ENCODE measurements around the gene TIMM50. TPM values are rescaled to one million over a fixed set of nuclear protein-coding genes. Genes with fewer than 3 reads are reported as not detected.

TIMM50 gene
- polyA plus RNA-seq, 1 of the 3 experiments (the other 2 are of a cell fraction): 98.1 TPM

DNA sequence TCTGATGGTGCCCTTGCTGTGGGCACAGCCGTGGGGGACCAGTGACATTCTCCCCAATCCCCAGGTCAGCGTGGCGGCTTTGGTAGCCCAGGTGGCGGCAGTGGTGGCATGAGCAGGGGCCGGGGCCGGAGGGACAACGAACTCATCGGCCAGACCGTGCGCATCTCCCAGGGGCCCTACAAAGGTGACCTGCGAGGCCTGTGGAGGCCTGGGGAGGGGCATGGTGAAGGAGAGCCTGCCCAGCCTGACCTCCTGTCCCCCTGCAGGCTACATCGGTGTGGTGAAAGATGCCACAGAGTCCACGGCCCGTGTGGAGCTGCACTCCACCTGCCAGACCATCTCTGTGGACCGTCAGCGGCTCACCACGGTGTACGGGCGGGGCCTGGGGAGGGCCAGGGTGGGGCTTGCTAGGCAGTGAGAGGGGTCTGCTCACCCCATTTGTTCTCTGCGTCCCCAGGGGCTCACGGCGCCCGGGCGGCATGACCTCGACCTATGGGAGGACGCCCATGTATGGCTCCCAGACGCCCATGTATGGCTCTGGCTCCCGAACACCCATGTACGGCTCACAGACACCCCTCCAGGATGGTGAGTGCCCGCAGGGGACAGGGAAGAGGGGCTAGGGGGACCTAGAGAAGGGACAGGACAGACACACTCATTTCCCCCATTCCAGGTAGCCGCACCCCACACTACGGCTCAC lies 7.7 kb upstream of the TIMM50 start:
- ChIA-PET POLR2A (no interaction called here), CTCF (interaction anchor here (1.2 to 3.1 kb wide), 7 partner anchors 10 to 58 kb away, joined by 5 to 17 read pairs (median 9); partner anchors contain the start of gene SELENOV)
- H3K4me2 ChIP-seq: no peak overlapping the region
- H3K9me2 ChIP-seq: no peaks in the 10 kb centered on the region
- no peaks in the 10 kb centered on the region for H3K9me3 ChIP-seq
- 94% methylated on average over 13 of the region's 32 CpGs for WGBS (ENCODE audit: low lambda C conversion rate)
- peaks cover 7% of the 10 kb centered on the region for H3F3A ChIP-seq (replicated peaks; ENCODE audit: insufficient read depth)
- DNase-seq: no peak
- peaks cover 13 to 72% of the 10 kb centered on the region in 2 experiments for H3K36me3 ChIP-seq (replicated peaks in 1 of 2; ENCODE audit: control insufficient read depth in 1 of 2, insufficient read depth in 2 of 2, low read length in 1 of 2)
- H4K20me1 ChIP-seq (ENCODE audit: insufficient read depth): no peaks in the 10 kb centered on the region
- H3K27me3 ChIP-seq (ENCODE audit: insufficient read depth): no peaks in the 10 kb centered on the region
- no peak for TF ChIP-seq RXRA (IDR thresholded peaks at IDR 0.05; ENCODE audit: borderline replicate concordance, low read depth)
- TF ChIP-seq FOSL2 (IDR thresholded peaks at IDR 0.05; ENCODE audit: borderline replicate concordance, low read depth): no peak
- TF ChIP-seq FOXM1 (IDR thresholded peaks at IDR 0.05; ENCODE audit: low read depth): no peak
- TF ChIP-seq, protein P1, sequence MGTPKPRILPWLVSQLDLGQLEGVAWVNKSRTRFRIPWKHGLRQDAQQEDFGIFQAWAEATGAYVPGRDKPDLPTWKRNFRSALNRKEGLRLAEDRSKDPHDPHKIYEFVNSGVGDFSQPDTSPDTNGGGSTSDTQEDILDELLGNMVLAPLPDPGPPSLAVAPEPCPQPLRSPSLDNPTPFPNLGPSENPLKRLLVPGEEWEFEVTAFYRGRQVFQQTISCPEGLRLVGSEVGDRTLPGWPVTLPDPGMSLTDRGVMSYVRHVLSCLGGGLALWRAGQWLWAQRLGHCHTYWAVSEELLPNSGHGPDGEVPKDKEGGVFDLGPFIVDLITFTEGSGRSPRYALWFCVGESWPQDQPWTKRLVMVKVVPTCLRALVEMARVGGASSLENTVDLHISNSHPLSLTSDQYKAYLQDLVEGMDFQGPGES (IDR thresholded peaks at IDR 0.05; ENCODE audit: low read depth, low read length): no peak
- TF ChIP-seq, protein P2, sequence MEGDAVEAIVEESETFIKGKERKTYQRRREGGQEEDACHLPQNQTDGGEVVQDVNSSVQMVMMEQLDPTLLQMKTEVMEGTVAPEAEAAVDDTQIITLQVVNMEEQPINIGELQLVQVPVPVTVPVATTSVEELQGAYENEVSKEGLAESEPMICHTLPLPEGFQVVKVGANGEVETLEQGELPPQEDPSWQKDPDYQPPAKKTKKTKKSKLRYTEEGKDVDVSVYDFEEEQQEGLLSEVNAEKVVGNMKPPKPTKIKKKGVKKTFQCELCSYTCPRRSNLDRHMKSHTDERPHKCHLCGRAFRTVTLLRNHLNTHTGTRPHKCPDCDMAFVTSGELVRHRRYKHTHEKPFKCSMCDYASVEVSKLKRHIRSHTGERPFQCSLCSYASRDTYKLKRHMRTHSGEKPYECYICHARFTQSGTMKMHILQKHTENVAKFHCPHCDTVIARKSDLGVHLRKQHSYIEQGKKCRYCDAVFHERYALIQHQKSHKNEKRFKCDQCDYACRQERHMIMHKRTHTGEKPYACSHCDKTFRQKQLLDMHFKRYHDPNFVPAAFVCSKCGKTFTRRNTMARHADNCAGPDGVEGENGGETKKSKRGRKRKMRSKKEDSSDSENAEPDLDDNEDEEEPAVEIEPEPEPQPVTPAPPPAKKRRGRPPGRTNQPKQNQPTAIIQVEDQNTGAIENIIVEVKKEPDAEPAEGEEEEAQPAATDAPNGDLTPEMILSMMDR (IDR thresholded peaks at IDR 0.05): no peak
- TF ChIP-seq, protein P3, sequence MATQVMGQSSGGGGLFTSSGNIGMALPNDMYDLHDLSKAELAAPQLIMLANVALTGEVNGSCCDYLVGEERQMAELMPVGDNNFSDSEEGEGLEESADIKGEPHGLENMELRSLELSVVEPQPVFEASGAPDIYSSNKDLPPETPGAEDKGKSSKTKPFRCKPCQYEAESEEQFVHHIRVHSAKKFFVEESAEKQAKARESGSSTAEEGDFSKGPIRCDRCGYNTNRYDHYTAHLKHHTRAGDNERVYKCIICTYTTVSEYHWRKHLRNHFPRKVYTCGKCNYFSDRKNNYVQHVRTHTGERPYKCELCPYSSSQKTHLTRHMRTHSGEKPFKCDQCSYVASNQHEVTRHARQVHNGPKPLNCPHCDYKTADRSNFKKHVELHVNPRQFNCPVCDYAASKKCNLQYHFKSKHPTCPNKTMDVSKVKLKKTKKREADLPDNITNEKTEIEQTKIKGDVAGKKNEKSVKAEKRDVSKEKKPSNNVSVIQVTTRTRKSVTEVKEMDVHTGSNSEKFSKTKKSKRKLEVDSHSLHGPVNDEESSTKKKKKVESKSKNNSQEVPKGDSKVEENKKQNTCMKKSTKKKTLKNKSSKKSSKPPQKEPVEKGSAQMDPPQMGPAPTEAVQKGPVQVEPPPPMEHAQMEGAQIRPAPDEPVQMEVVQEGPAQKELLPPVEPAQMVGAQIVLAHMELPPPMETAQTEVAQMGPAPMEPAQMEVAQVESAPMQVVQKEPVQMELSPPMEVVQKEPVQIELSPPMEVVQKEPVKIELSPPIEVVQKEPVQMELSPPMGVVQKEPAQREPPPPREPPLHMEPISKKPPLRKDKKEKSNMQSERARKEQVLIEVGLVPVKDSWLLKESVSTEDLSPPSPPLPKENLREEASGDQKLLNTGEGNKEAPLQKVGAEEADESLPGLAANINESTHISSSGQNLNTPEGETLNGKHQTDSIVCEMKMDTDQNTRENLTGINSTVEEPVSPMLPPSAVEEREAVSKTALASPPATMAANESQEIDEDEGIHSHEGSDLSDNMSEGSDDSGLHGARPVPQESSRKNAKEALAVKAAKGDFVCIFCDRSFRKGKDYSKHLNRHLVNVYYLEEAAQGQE (IDR thresholded peaks at IDR 0.05; ENCODE audit: low read depth, low read length): no peak
- TF ChIP-seq NFIC (IDR thresholded peaks at IDR 0.05; ENCODE audit: borderline replicate concordance): no peak
- no peak for TF ChIP-seq TAF1 (IDR thresholded peaks at IDR 0.05; ENCODE audit: borderline replicate concordance, low read depth, low read length)
- TF ChIP-seq GABPA (IDR thresholded peaks at IDR 0.05; ENCODE audit: low read depth): no peak
- no peak for TF ChIP-seq EP300 (IDR thresholded peaks at IDR 0.05; ENCODE audit: borderline replicate concordance in 1 of 2, low read depth in 1 of 2, low read length in 1 of 2)
- TF ChIP-seq SIN3A (IDR thresholded peaks at IDR 0.05; ENCODE audit: borderline replicate concordance, low read depth, low read length): no peak
- no peak for TF ChIP-seq EZH2phosphoT487 (IDR thresholded peaks at IDR 0.05; ENCODE audit: borderline replicate concordance, low read depth)
- TF ChIP-seq, protein P4, sequence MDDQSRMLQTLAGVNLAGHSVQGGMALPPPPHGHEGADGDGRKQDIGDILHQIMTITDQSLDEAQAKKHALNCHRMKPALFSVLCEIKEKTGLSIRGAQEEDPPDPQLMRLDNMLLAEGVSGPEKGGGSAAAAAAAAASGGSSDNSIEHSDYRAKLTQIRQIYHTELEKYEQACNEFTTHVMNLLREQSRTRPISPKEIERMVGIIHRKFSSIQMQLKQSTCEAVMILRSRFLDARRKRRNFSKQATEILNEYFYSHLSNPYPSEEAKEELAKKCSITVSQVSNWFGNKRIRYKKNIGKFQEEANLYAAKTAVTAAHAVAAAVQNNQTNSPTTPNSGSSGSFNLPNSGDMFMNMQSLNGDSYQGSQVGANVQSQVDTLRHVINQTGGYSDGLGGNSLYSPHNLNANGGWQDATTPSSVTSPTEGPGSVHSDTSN (IDR thresholded peaks at IDR 0.05): no peak
- TF ChIP-seq, protein P5, sequence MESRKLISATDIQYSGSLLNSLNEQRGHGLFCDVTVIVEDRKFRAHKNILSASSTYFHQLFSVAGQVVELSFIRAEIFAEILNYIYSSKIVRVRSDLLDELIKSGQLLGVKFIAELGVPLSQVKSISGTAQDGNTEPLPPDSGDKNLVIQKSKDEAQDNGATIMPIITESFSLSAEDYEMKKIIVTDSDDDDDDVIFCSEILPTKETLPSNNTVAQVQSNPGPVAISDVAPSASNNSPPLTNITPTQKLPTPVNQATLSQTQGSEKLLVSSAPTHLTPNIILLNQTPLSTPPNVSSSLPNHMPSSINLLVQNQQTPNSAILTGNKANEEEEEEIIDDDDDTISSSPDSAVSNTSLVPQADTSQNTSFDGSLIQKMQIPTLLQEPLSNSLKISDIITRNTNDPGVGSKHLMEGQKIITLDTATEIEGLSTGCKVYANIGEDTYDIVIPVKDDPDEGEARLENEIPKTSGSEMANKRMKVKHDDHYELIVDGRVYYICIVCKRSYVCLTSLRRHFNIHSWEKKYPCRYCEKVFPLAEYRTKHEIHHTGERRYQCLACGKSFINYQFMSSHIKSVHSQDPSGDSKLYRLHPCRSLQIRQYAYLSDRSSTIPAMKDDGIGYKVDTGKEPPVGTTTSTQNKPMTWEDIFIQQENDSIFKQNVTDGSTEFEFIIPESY (IDR thresholded peaks at IDR 0.05; ENCODE audit: borderline replicate concordance, low read depth): no peak
- no peak for TF ChIP-seq CHD2 (IDR thresholded peaks at IDR 0.05; ENCODE audit: low read length, partially characterized antibody)
- no peak for TF ChIP-seq GATA2 (CRISPR knock-in tag; IDR thresholded peaks at IDR 0.05)
- TF ChIP-seq, protein P6, sequence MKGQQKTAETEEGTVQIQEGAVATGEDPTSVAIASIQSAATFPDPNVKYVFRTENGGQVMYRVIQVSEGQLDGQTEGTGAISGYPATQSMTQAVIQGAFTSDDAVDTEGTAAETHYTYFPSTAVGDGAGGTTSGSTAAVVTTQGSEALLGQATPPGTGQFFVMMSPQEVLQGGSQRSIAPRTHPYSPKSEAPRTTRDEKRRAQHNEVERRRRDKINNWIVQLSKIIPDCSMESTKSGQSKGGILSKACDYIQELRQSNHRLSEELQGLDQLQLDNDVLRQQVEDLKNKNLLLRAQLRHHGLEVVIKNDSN (IDR thresholded peaks at IDR 0.05; ENCODE audit: borderline replicate concordance, low read depth): no peak
- no peak overlapping the region for H2AFZ ChIP-seq (ENCODE audit: low read depth)
- no peak overlapping the region for H3K4me3 ChIP-seq (ENCODE audit: low read depth in 2 of 2, low read length in 1 of 2)
- H3K27ac ChIP-seq (ENCODE audit: low read depth in 2 of 2, low read length in 1 of 2): no peak overlapping the region
- no peaks in the 10 kb centered on the region for H3K79me2 ChIP-seq (ENCODE audit: insufficient read depth)
- no peaks in the 10 kb centered on the region for H3K4me1 ChIP-seq (ENCODE audit: control insufficient read depth in 1 of 2, insufficient read depth in 2 of 2, low read depth in 1 of 2, low read length in 1 of 2)
- no peak overlapping the region for H3K9ac ChIP-seq
